Kidney (tissue), 22 donors: ENCODE data around the gene SFXN2. TPM values are rescaled to one million over a fixed set of nuclear protein-coding genes. Genes with fewer than 3 reads are reported as not detected.
"Not testable (repeated sequence)": the region's sequence is repeated elsewhere in the genome, so short reads cannot be mapped to it uniquely, and the experiment has no call there.

Experiments used
- DNase-seq, 5 donors: peaks; one replicate each; pipeline ENCODE4 v3.0.0-alpha.2; 2013 to 2020
- FAIRE-seq: peaks from 2 replicates; lab custom pipeline; 2012; peaks lifted over from hg19 to GRCh38; lab: Jason Lieb, UNC
- H3K27ac ChIP-seq, 2 donors: one replicate each; pipeline ENCODE4 v1.7.0; 2013; ENCODE audit warnings: low read depth in 2 of 2, low read length in 2 of 2, inconsistent platforms in 1 of 2
- H3K27me3 ChIP-seq: one replicate; pipeline ENCODE4 v1.7.1; 2013; ENCODE audit warnings: low read length, inconsistent platforms; ENCODE audit not compliant: control insufficient read depth, insufficient read depth
- H3K36me3 ChIP-seq, 3 donors: one replicate each; pipeline versions ENCODE4 v1.7.0 to v1.7.1; 2013; ENCODE audit warnings: low read length in 3 of 3, control low read depth in 1 of 3, inconsistent platforms in 1 of 3; ENCODE audit not compliant: insufficient read depth in 3 of 3, control insufficient read depth in 2 of 3
- H3K4me1 ChIP-seq, 3 donors: one replicate each; pipeline versions ENCODE4 v1.7.0 to v1.7.1; 2013; ENCODE audit warnings: low read length in 3 of 3, inconsistent platforms in 1 of 3, low read depth in 1 of 3; ENCODE audit not compliant: control insufficient read depth in 2 of 3, insufficient read depth in 2 of 3
- H3K4me3 ChIP-seq, 3 donors: one replicate each; pipeline versions ENCODE4 v1.7.0 to v1.8.1; 2013; ENCODE audit warnings: low read length in 3 of 3, control low read depth in 1 of 3, inconsistent platforms in 1 of 3
- H3K9ac ChIP-seq, 3 donors: one replicate each; pipeline versions ENCODE4 v1.7.0 to v1.7.1; 2013; ENCODE audit warnings: low read length in 3 of 3, control low read depth in 1 of 3, inconsistent platforms in 1 of 3
- H3K9me3 ChIP-seq, 3 donors: one replicate each; pipeline versions ENCODE4 v1.7.0 to v1.7.1; 2013; ENCODE audit warnings: low read length in 3 of 3, control low read depth in 1 of 3, inconsistent platforms in 1 of 3; ENCODE audit not compliant: control insufficient read depth in 2 of 3, insufficient read depth in 1 of 3
- intact Hi-C: fragments of 100-400 bp; cut with DNase I; formaldehyde crosslinking; loops from one replicate; pipeline ENCODE4 v1.11.1; 2022
- long read RNA-seq, 10 donors: library from polyadenylated mRNA in 1 of 10; unstranded in 1 of 10; transcript quantifications; one replicate each; pipeline ENCODE4 v2.0.0 and lab custom pipeline, GENCODE V29; 2021 to 2026
- polyA plus RNA-seq: library from polyadenylated mRNA; stranded (reverse); fragments of 350-450 nt; fragmentation: Illumina TruSeq; extraction: RNeasy Lipid Tissue Mini Kit (QIAGEN cat#74804); gene quantifications from one replicate; pipeline ENCODE4 v1.2.3, GENCODE V29; 2014; ENCODE audit warnings: low read depth, low replicate concordance; ENCODE audit not compliant: insufficient read depth
- total RNA-seq: library from RNA; stranded (reverse); fragmentation: NEBNext Ultra II Directional; extraction: Animal tissue kit (Norgen Biotek cat#: 25700); gene quantifications from one replicate; pipeline ENCODE4 v1.2.1, GENCODE V29; 2021
- TF ChIP-seq, protein P1 (sequence below): IDR thresholded peaks from 3 replicates; pipeline ENCODE4 v1.5.1; 2012; ENCODE audit warnings: mild to moderate bottlenecking, moderate library complexity, borderline replicate concordance; ENCODE audit not compliant: insufficient read depth; ENCODE audit errors: extremely low read depth
- donor health status: control.
- donor health status: control.
- donor health status: control.
- donor health status: control.
- donor health status: control.
- donor health status: DM: yes; HTN: yes; CAD: no.
- donor health status: Normal renal cell carcinoma (clear cell type).

Gene SFXN2, protein sequence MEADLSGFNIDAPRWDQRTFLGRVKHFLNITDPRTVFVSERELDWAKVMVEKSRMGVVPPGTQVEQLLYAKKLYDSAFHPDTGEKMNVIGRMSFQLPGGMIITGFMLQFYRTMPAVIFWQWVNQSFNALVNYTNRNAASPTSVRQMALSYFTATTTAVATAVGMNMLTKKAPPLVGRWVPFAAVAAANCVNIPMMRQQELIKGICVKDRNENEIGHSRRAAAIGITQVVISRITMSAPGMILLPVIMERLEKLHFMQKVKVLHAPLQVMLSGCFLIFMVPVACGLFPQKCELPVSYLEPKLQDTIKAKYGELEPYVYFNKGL
- total RNA-seq: 17.3 TPM
- 72.1 TPM for polyA plus RNA-seq
- long read RNA-seq, donor 1, full-length matches to known transcripts: 5 of 5 reads
- long read RNA-seq, donor 1, partial matches to known transcripts: 0 of 5 reads
- long read RNA-seq, donor 1, other reads (novel, unspliced or antisense): 0 of 5 reads
- long read RNA-seq, donor 2, full-length matches to known transcripts: 9 of 62 reads
- long read RNA-seq, donor 2, partial matches to known transcripts: 53 of 62 reads
- long read RNA-seq, donor 2, other reads (novel, unspliced or antisense): 0 of 62 reads
- long read RNA-seq, donor 3, full-length matches to known transcripts: 4 of 4 reads
- long read RNA-seq, donor 3, partial matches to known transcripts: 0 of 4 reads
- long read RNA-seq, donor 3, other reads (novel, unspliced or antisense): 0 of 4 reads
- long read RNA-seq, donor 4, full-length matches to known transcripts: 3 of 3 reads
- long read RNA-seq, donor 4, partial matches to known transcripts: 0 of 3 reads
- long read RNA-seq, donor 4, other reads (novel, unspliced or antisense): 0 of 3 reads
- long read RNA-seq, donor 5: 0 reads
- long read RNA-seq, donor 6, full-length matches to known transcripts: 5 of 5 reads
- long read RNA-seq, donor 6, partial matches to known transcripts: 0 of 5 reads
- long read RNA-seq, donor 6, other reads (novel, unspliced or antisense): 0 of 5 reads
- long read RNA-seq, donor 7, full-length matches to known transcripts: 12 of 16 reads
- long read RNA-seq, donor 7, partial matches to known transcripts: 1 of 16 reads
- long read RNA-seq, donor 7, other reads (novel, unspliced or antisense): 3 of 16 reads
- long read RNA-seq, donor 8, full-length matches to known transcripts: 2 of 2 reads
- long read RNA-seq, donor 8, partial matches to known transcripts: 0 of 2 reads
- long read RNA-seq, donor 8, other reads (novel, unspliced or antisense): 0 of 2 reads
- long read RNA-seq, donor 9, full-length matches to known transcripts: 3 of 3 reads
- long read RNA-seq, donor 9, partial matches to known transcripts: 0 of 3 reads
- long read RNA-seq, donor 9, other reads (novel, unspliced or antisense): 0 of 3 reads
- long read RNA-seq, donor 10, full-length matches to known transcripts: 5 of 5 reads
- long read RNA-seq, donor 10, partial matches to known transcripts: 0 of 5 reads
- long read RNA-seq, donor 10, other reads (novel, unspliced or antisense): 0 of 5 reads

DNA sequence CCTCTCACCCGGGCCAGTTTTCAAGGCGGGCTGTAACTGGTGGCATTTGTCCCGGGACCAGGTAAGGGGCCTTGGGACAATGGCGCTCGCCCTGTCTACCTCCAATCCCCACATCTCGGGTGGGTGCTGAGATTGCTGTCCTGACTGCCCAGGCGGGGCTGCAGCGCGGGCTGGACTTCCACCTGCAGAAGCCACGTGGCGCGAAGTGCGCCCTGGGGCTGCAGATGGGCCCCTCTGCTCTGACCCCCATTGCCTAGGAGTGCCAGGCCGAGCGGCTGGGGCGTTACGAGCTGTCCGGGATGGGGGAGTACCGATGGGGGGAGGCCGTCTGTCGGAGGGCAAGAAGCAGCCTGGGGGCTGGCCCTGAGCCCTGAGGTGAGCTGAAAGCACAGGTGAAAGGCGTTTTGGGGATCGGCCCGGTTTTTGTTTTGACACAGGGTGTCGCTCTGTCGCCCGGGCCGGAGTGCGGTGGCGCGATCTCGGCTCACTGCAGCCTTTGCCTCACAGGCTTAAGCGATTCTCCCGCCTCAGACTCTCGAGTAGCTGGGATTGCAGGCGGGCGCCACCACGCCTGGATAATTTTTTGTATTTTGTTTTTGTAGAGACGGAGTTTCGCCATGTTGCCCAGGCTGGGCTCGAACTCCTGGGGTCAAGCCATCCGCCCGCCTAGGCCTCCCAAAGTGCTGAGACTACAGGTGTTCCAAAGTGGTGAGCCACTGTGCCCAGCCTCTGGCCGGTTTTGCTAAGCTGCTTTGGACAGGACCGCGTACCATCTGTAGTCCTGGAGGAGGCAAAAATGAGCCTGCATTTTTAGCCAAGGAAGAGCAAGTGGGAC, at the start of gene SFXN2:
TSS of gene SFXN2 (plus strand) at position 16 of the 835 bp plus-strand sequence. CDS start 12,001 bp downstream, outside the sequence.
- TF ChIP-seq, protein P1, sequence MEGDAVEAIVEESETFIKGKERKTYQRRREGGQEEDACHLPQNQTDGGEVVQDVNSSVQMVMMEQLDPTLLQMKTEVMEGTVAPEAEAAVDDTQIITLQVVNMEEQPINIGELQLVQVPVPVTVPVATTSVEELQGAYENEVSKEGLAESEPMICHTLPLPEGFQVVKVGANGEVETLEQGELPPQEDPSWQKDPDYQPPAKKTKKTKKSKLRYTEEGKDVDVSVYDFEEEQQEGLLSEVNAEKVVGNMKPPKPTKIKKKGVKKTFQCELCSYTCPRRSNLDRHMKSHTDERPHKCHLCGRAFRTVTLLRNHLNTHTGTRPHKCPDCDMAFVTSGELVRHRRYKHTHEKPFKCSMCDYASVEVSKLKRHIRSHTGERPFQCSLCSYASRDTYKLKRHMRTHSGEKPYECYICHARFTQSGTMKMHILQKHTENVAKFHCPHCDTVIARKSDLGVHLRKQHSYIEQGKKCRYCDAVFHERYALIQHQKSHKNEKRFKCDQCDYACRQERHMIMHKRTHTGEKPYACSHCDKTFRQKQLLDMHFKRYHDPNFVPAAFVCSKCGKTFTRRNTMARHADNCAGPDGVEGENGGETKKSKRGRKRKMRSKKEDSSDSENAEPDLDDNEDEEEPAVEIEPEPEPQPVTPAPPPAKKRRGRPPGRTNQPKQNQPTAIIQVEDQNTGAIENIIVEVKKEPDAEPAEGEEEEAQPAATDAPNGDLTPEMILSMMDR: no peak
- DNase-seq (peak in 2 of 5 donors; percentile 56 to 90), FAIRE-seq (no peak)
- H3K4me1 ChIP-seq: peaks cover 5 to 23% (median 19%) of the 10 kb centered on the region in 3 donors
- no peaks in the 10 kb centered on the region for H3K9me3 ChIP-seq
- no peaks in the 10 kb centered on the region for H3K27me3 ChIP-seq
- no peaks in the 10 kb centered on the region for H3K36me3 ChIP-seq
- H3K27ac ChIP-seq: peak within 1 kb of the TSS; percentile 77 to 88
- intact Hi-C loops: no loop called here
- peak within 1 kb of the TSS; percentile 79 to 90 (median 82) for H3K4me3 ChIP-seq
- H3K9ac ChIP-seq: peak within 1 kb of the TSS; percentile 79 to 92 (median 89)

DNA sequence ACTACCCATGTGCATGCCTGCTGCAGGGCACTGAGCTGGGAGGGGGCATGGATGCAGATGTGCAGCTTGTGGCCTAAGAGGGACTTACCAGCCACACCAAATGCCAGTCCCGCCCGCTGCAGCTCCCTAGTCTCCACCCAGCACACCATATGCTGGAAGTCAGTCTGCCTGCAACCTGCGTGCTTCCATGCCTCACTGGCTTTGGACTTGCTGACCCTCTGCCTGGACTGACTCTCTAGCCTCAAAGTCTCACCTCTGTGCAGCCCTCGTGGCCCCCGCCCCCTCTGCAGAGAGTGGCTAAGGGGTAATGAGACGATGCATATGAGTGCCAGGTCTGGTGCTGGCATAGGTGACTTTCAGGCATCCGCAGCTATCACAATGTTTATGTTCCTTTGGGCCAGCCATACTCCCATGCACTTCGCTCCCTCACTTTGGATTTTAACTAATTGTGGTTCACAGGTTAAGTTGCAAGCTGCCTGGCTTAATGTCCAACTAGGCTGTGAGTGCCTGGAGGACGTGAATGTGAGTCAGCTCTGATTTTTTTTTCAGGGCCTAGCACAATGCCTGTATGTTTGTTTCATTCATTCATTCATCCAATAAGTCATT, 48.4 kb upstream of the SFXN2 start:
- FAIRE-seq: no peak

DNA sequence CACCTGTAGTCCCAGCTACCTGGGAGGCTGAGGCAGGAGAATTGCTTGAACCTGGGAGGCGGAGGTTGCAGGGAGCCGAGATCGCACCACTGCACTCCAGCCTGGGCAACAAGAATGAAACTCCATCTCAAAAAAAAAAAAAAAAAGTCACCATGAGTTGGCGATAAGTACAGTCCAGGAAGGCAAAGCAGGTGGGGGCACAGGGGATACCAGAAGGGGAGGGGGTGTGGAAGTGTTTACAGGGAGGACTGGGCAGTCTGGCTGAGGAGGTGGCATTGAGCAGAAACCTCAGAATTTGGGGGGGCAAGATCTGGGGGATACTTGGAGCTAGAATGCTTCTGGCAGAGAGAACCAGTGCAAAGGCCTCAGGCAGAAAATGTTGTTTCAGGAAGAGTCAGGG, 47.0 kb upstream of the SFXN2 start:
- H3K4me3 ChIP-seq, H3K9me3 ChIP-seq, FAIRE-seq, H3K9ac ChIP-seq, intact Hi-C loops, H3K27ac ChIP-seq, H3K36me3 ChIP-seq, H3K27me3 ChIP-seq: not testable (repeated sequence)
- DNase-seq: peak in 1 of 5 donors; percentile 26
- H3K4me1 ChIP-seq: peaks cover 0 to 10% (median 4%) of the 10 kb centered on the region in 3 donors

More for the DNA sequence above, 48.4 kb upstream of the SFXN2 start:
- Histone ChIP-seq H3K4me3 (no peak overlapping the region), H3K36me3 (no peaks in the 10 kb centered on the region), H3K4me1 (peaks cover 0 to 14% (median 4%) of the 10 kb centered on the region in 3 donors), H3K9ac (no peak overlapping the region), H3K27me3 (no peaks in the 10 kb centered on the region), H3K9me3 (no peaks in the 10 kb centered on the region), H3K27ac (peak overlapping the region; percentile 33 to 60)
- DNase-seq: peak; percentile 46 to 73 (median 59)
- intact Hi-C loops: no loop called here
- TF ChIP-seq, protein P1: no peak
